Neural progenitor cell (in vitro differentiated cells): ENCODE data around the gene KAZN. TPM values are rescaled to one million over a fixed set of nuclear protein-coding genes. Genes with fewer than 3 reads are reported as not detected.

Source experiments
- DNase-seq: peaks from one replicate; pipeline ENCODE4 v3.0.0-alpha.2; 2016; ENCODE audit warnings: low spot score
- H2AFZ ChIP-seq: fragments of 200-600 bp; sonication (generic); replicated peaks from 2 replicates; pipeline ENCODE4 v1.6.1; 2016; ENCODE audit warnings: antibody characterized with exemption
- H3F3A ChIP-seq: fragments of 200-600 bp; sonication (generic); 2 replicates; pipeline ENCODE4 v1.6.1; 2016; ENCODE audit warnings: antibody characterized with exemption, low read depth
- H3K27ac ChIP-seq: fragments of 200-600 bp; sonication (generic); 2 replicates; pipeline ENCODE4 v1.5.1; 2016; ENCODE audit warnings: mild to moderate bottlenecking
- H3K27me3 ChIP-seq: fragments of 200-600 bp; sonication (generic); 2 replicates; pipeline ENCODE4 v1.6.1; 2016; ENCODE audit warnings: mild to moderate bottlenecking, moderate library complexity
- H3K36me3 ChIP-seq: fragments of 200-600 bp; sonication (generic); 2 replicates; pipeline ENCODE4 v1.5.1; 2016
- H3K4me1 ChIP-seq: fragments of 200-600 bp; sonication (generic); 2 replicates; pipeline ENCODE4 v1.6.1; 2016; ENCODE audit warnings: mixed run types
- H3K4me2 ChIP-seq: fragments of 200-600 bp; sonication (generic); 2 replicates; pipeline ENCODE4 v1.6.1; 2016
- H3K4me3 ChIP-seq: fragments of 200-600 bp; sonication (generic); 2 replicates; pipeline ENCODE4 v1.5.1; 2016
- H3K79me2 ChIP-seq: fragments of 200-600 bp; sonication (generic); 2 replicates; pipeline ENCODE4 v1.6.1; 2016; ENCODE audit warnings: low read depth
- H3K9ac ChIP-seq: fragments of 200-600 bp; sonication (generic); 2 replicates; pipeline ENCODE4 v1.6.1; 2016
- H3K9me3 ChIP-seq: fragments of 200-600 bp; sonication (generic); 2 replicates; pipeline ENCODE4 v1.5.1; 2016; ENCODE audit warnings: low read depth
- H4K20me1 ChIP-seq: fragments of 200-600 bp; sonication (generic); 2 replicates; pipeline ENCODE4 v1.6.1; 2016; ENCODE audit warnings: low read depth
- H3K27ac Mint-ChIP-seq: 3 replicates; pipeline ENCODE4 v1.8.0; 2021; ENCODE audit warnings: mixed read lengths
- H3K27me3 Mint-ChIP-seq: 2 replicates; pipeline ENCODE4 v1.8.0; 2022; ENCODE audit warnings: low read depth, mild to moderate bottlenecking, inconsistent platforms, moderate library complexity, mixed read lengths; ENCODE audit not compliant: insufficient read depth
- H3K36me3 Mint-ChIP-seq: 3 replicates; pipeline ENCODE4 v1.8.0; 2021; ENCODE audit warnings: mixed read lengths
- H3K4me1 Mint-ChIP-seq: 3 replicates; pipeline ENCODE4 v1.8.0; 2021; ENCODE audit warnings: mixed read lengths
- H3K4me3 Mint-ChIP-seq: 3 replicates; pipeline ENCODE4 v1.8.0; 2021; ENCODE audit warnings: mild to moderate bottlenecking, moderate library complexity, mixed read lengths
- H3K9me3 Mint-ChIP-seq: 3 replicates; pipeline ENCODE4 v1.8.0; 2020; ENCODE audit warnings: mixed read lengths
- CTCF ChIP-seq: fragments of 200-600 bp; sonication (generic); IDR thresholded peaks from 2 replicates; pipeline ENCODE4 v1.5.1; 2017; ENCODE audit warnings: antibody characterized with exemption, mild to moderate bottlenecking
- EZH2 ChIP-seq: fragments of 200-600 bp; sonication (generic); IDR thresholded peaks from 2 replicates; pipeline ENCODE4 v1.6.1; 2017; ENCODE audit warnings: antibody characterized with exemption, mild to moderate bottlenecking, moderate library complexity
- EZH2phosphoT487 ChIP-seq: fragments of 200-600 bp; sonication (generic); IDR thresholded peaks from 2 replicates; pipeline ENCODE4 v1.6.1; 2017; ENCODE audit warnings: antibody characterized with exemption
- total RNA-seq: library from RNA; depleted of rRNA; stranded (reverse); fragments of >200 nt; gene quantifications from 2 replicates; pipeline ENCODE4 v1.2.3, GENCODE V29; 2015; ENCODE audit warnings: low replicate concordance

KAZN gene
- total RNA-seq, 1 donor from 2014 or later = 6.1 TPM

- Mint-ChIP-seq H3K9me3 (no peaks in the 10 kb centered on the region), H3K36me3 (no peaks in the 10 kb centered on the region), H3K4me1 (peaks cover 43% of the 10 kb centered on the region), H3K27ac (peak overlapping the region; percentile 87), H3K27me3 (peaks cover 11% of the 10 kb centered on the region), H3K4me3 (no peak overlapping the region)
- Histone ChIP-seq H3K27me3 (no peaks in the 10 kb centered on the region), H3K36me3 (no peaks in the 10 kb centered on the region), H3K4me3 (no peak overlapping the region), H3K9me3 (no peaks in the 10 kb centered on the region), H3F3A (no peaks in the 10 kb centered on the region), H3K9ac (no peak overlapping the region), H3K4me2 (no peak overlapping the region), H4K20me1 (no peaks in the 10 kb centered on the region), H3K4me1 (peaks cover 31% of the 10 kb centered on the region), H3K27ac (no peak overlapping the region), H2AFZ (no peak overlapping the region), H3K79me2 (peaks cover 7% of the 10 kb centered on the region)
- TF ChIP-seq EZH2 (no peak), EZH2phosphoT487 (no peak), CTCF (no peak)
- DNase-seq = no peak
Observed at GRCh38 chr1:14656384-14656937, 58.0 kb downstream of the KAZN start.

GRCh38 chr1:14658642-14659041 lies 60.2 kb downstream of the KAZN start:
- H3K27ac ChIP-seq = no peak overlapping the region
- H4K20me1 ChIP-seq = no peaks in the 10 kb centered on the region
- no peak overlapping the region for H3K9ac ChIP-seq
- peaks cover 30% of the 10 kb centered on the region for H3K4me1 ChIP-seq
- no peak overlapping the region for H3K4me3 ChIP-seq
- no peak overlapping the region for H2AFZ ChIP-seq
- H3K4me2 ChIP-seq = no peak overlapping the region
- no peaks in the 10 kb centered on the region for H3K9me3 ChIP-seq
- TF ChIP-seq CTCF (no peak), EZH2phosphoT487 (no peak), EZH2 (no peak)
- Mint-ChIP-seq H3K4me1 (peaks cover 37% of the 10 kb centered on the region), H3K27me3 (peaks cover 9% of the 10 kb centered on the region), H3K36me3 (no peaks in the 10 kb centered on the region), H3K27ac (peak overlapping the region; percentile 46), H3K9me3 (no peaks in the 10 kb centered on the region), H3K4me3 (no peak overlapping the region)
- no peaks in the 10 kb centered on the region for H3K79me2 ChIP-seq
- no peaks in the 10 kb centered on the region for H3K36me3 ChIP-seq
- H3K27me3 ChIP-seq = no peaks in the 10 kb centered on the region
- no peak for DNase-seq
- no peaks in the 10 kb centered on the region for H3F3A ChIP-seq

DNA sequence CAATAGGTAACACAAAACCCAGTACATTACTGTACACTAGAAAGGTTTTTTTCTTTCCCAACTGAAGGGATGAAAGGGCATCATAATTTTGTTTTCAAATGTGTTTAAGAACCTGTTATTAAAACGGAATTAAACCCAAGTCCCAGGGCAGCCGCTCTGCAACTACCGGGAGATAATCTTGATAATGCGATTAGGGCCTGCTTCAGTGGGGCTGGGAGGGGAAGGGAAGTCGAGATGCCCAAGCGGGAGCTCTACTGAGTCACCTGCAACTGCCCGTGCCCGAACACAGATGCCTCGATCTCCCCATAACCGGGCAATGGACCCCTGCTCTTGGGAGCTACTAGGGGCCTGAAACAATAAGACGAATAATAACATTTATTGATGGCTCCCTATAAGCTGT lies 61.4 kb downstream of the KAZN start:
- H3K4me1 ChIP-seq = peaks cover 27% of the 10 kb centered on the region

More for the DNA sequence above, 61.4 kb downstream of the KAZN start:
- Histone ChIP-seq H3K79me2 (no peaks in the 10 kb centered on the region), H2AFZ (no peak overlapping the region), H3K4me2 (peak overlapping the region; percentile 46), H3K9me3 (no peaks in the 10 kb centered on the region), H3K27me3 (no peaks in the 10 kb centered on the region), H4K20me1 (no peaks in the 10 kb centered on the region), H3K27ac (no peak overlapping the region), H3K9ac (no peak overlapping the region), H3F3A (no peaks in the 10 kb centered on the region), H3K36me3 (no peaks in the 10 kb centered on the region), H3K4me3 (no peak overlapping the region)
- peak; percentile 60 for DNase-seq
- H3K27me3 Mint-ChIP-seq = peaks cover 9% of the 10 kb centered on the region
- peaks cover 1% of the 10 kb centered on the region for H3K36me3 Mint-ChIP-seq
- H3K27ac Mint-ChIP-seq = no peak overlapping the region
- no peak overlapping the region for H3K4me3 Mint-ChIP-seq
- TF ChIP-seq CTCF (no peak), EZH2phosphoT487 (no peak), EZH2 (no peak)
- H3K4me1 Mint-ChIP-seq = peaks cover 37% of the 10 kb centered on the region
- H3K9me3 Mint-ChIP-seq = peaks cover under 1% of the 10 kb centered on the region
